HepG2 (cell line): ENCODE results near the gene SPRR4.

Experiments used
- CTCF ChIP-seq: sonication (generic); formaldehyde crosslinking; IDR thresholded peaks from 2 replicates; pipeline ENCODE4 v1.5.0; 2020; ENCODE audit warnings: mild to moderate bottlenecking, missing genetic modification reagents, moderate library complexity
- NFE2L2 ChIP-seq: fragments of 150-350 bp; IDR thresholded peaks from 2 replicates; pipeline ENCODE4 v1.6.1; 2014; ENCODE audit warnings: low read length
- SMARCC2 ChIP-seq: fragments of 450-650 bp; IDR thresholded peaks from 2 replicates; pipeline ENCODE4 v1.6.1; 2017; ENCODE audit warnings: antibody characterized with exemption, mild to moderate bottlenecking
- TAF1 ChIP-seq: sonication (generic); formaldehyde crosslinking; IDR thresholded peaks from 2 replicates; pipeline ENCODE4 v1.4.0; 2020; ENCODE audit warnings: missing genetic modification reagents
- ZNF557 ChIP-seq: sonication (generic); formaldehyde crosslinking; IDR thresholded peaks from 2 replicates; pipeline ENCODE4 v1.4.0; 2020; ENCODE audit warnings: missing genetic modification reagents
- ZNF766 ChIP-seq: sonication (generic); formaldehyde crosslinking; IDR thresholded peaks from 2 replicates; pipeline ENCODE4 v1.5.0; 2020; ENCODE audit warnings: missing genetic modification reagents, borderline replicate concordance
- TF ChIP-seq, protein P1 (sequence below), 2 experiments: sonication (generic) in 1 of 2; formaldehyde crosslinking in 1 of 2; IDR thresholded peaks; 2 replicates each; pipeline versions ENCODE4 v1.5.1 to v1.6.1; 2011 to 2020; ENCODE audit warnings: borderline replicate concordance in 1 of 2, low read depth in 1 of 2, low read length in 1 of 2, mild to moderate bottlenecking in 1 of 2, missing genetic modification reagents in 1 of 2, moderate library complexity in 1 of 2

- no peak for TF ChIP-seq ZNF557
- no peak for TF ChIP-seq ZNF766 (CRISPR knock-in tag)
- TF ChIP-seq TAF1 (CRISPR knock-in tag): no peak
- no peak for TF ChIP-seq NFE2L2
- TF ChIP-seq, protein P1, sequence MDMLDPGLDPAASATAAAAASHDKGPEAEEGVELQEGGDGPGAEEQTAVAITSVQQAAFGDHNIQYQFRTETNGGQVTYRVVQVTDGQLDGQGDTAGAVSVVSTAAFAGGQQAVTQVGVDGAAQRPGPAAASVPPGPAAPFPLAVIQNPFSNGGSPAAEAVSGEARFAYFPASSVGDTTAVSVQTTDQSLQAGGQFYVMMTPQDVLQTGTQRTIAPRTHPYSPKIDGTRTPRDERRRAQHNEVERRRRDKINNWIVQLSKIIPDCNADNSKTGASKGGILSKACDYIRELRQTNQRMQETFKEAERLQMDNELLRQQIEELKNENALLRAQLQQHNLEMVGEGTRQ (IDR thresholded peaks at IDR 0.05; ENCODE audit: low read depth, low read length): no peak
- TF ChIP-seq, protein P1 (CRISPR knock-in tag; IDR thresholded peaks at IDR 0.05; ENCODE audit: borderline replicate concordance): no peak
- no peak for TF ChIP-seq SMARCC2
- peak; percentile 30; the same call in 1 of the 2 replicates for TF ChIP-seq CTCF (CRISPR knock-in tag)
Measured at GRCh38 chr1:152960452-152961044, 9.9 kb upstream of the SPRR4 start.
